GM21529 (cell line): ENCODE results near the gene SYTL2.
A peak's percentile ranks its signal among the peaks of the same experiment; 100 is the strongest.
"Not testable (repeated sequence)": the region's sequence is repeated elsewhere in the genome, so short reads cannot be mapped to it uniquely, and the experiment has no call there.

Experiments used
- ATAC-seq: cut with Tn5 transposase; IDR thresholded peaks from one replicate; pipeline ENCODE4 v1.9.1; 2021; ENCODE audit not compliant: unreplicated experiment

Gene SYTL2, protein sequence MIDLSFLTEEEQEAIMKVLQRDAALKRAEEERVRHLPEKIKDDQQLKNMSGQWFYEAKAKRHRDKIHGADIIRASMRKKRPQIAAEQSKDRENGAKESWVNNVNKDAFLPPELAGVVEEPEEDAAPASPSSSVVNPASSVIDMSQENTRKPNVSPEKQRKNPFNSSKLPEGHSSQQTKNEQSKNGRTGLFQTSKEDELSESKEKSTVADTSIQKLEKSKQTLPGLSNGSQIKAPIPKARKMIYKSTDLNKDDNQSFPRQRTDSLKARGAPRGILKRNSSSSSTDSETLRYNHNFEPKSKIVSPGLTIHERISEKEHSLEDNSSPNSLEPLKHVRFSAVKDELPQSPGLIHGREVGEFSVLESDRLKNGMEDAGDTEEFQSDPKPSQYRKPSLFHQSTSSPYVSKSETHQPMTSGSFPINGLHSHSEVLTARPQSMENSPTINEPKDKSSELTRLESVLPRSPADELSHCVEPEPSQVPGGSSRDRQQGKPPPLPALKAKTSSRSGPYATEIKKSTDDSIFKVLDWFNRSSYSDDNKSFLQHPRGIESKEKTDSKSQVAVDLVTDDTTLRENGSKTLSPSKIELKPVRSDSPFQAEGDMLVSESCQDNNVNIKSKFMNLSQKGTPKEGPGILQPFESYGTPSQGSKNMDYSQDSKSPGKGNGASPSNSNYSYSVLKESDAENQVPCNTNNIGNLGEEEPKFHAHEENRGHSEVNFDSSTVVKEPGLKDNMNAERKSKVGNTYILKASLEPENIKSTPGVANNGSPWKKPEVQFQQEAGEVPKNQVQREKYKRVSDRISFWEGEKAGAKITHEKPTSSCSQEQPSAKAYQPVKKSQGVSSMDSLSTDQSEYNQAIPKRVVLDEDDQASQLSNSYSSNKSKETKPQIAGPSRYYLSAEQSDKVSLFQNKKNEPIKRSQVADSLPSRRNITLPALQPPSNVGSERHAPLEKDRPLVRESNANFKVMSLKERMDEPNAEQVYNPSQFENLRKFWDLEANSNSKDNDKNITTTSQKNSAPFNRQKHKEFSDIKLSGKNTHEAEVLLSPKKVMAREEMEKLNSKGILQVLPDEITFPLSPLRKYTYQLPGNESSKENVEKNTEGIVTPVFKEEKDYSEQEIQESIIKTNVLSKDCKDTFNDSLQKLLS (N-terminal part only)

DNA sequence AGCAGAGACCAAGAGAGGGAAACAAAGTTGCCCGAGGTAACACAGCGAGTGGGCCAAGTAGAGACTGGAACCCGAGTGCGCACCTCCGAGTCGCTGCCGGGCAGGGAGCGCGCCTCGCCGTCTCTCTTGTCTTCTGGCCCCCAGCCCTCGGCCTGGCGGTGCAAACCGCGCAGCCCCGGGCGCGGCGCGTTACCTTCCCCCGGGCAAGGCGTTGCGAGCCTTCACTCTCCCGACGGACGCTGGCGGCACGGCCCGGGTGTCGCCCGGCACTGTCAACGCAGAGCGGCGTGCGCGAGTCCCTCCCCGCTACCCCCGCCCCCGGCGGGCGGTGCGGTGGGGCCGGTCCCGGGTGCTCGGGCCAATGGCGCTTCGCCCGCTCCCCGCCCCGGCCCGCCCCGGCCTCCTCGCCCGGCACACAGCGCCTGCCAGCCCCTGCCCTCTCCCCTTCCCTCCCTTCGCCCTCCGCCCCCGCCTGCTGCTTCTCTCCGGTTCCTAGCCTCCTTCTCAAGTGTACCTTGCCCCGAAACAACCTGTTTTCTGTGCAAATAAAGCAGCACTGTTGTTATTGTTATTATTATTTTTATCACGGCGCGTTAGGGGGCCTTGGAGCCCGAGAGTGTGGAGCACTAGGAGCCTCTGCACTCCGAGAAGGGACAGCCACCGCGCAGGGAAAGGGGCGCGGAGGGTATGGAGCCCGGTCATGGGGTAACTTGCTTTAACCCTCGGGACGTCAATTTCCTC lies at the start of gene SYTL2:
Gene SYTL2 (minus strand): TSS at position 271 of the 741 bp plus-strand sequence. CDS start 53,416 bp downstream, outside the sequence.
- peak; percentile 75 for ATAC-seq

DNA sequence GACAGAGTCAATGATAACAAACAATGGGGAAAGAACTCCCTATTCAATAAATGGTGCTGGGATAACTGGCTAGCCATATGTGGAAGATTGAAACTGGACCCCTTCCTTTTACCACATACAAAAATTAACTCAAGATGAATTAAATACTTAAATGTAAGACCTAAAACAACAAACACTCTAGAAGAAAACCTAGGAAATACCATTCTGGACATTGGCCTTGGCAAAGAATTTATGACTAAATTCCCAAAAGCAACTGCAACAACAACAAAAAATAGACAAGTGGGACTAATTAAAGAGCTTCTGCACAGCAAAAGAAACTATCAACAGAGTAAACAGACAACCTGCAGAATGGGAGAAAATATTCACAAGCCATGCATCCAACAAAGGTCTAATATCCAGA lies 48.6 kb upstream of the SYTL2 start:
- ATAC-seq, result not testable (repeated sequence)

DNA sequence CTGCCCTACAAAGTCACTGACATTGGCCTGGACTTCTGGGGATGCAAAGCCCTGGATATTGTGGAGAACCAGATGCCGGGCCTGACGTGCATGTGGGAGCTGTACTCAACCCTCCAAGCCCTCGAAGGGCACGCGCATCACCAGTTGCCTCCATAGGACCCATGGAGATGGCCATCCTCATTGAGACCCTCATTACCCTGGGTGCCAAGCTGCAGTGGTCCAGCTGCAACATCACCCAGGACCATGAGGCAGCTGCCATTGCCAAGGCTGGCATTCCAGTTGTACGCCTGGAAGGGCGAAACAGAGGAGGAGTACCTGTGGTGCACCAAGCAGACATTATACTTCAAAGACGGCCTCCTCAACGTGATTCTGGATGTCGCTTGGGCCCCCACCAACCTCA lies 46.2 kb upstream of the SYTL2 start:
- no peak for ATAC-seq

DNA sequence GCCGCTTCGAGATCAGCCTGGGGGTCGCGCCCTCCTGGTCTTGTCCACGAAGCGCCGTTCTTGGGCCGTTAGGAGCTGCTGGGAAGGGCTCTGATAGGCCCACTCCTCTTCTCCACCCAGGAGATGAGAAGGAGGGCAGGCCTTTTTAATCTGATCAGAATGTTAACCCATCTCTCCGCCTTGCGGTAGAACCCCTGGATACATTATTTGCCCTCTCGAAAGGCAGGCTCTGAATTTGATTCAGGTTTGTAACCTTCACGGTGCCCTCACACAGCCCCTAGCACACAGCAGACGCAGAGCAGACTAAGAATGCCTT lies 44.4 kb upstream of the SYTL2 start, which contains the start of gene CCDC83:
Gene CCDC83 (plus strand): TSS at position 43 of the 316 bp plus-strand sequence. CDS start 9,741 bp downstream, outside the sequence.
- no peak for ATAC-seq

DNA sequence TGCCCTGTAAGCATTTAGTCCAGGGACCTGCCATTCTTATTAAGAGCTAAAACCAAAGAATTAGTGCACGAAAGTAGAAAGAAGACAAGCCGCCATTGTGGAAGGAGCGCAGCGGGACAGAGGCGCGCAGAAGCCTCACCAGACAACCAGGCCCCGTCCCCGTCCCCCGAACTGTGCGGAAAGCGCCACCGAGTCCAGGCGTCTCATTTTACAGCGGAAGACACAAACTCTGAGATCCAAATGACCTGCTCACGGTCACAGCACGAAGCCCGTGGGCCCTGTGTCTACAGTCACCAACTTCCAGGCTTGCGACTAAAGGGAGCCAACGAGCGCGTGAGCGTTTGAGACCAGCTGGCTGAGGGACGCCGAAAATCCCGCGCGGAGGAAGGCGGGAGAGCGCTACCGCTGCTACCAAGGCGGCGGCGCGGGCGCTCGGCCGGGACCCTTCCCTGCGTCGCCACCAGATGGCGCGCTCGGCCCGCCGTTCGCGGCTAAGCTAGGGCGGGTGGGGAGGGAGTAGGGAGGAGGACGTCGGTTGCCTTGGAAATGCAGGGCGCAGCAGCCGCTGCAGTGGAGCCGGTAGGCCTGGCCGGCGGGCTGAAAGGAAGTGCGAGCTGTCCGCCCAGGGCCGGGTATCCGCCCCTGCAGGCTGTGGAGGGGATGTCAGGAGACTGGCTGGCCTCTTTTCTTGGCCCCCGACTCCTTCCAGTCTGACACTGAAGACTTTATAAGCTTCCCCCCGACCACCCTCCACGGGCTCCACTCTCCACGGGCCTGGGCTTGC lies 43.8 kb upstream of the SYTL2 start:
- ATAC-seq, result peak; percentile 99

DNA sequence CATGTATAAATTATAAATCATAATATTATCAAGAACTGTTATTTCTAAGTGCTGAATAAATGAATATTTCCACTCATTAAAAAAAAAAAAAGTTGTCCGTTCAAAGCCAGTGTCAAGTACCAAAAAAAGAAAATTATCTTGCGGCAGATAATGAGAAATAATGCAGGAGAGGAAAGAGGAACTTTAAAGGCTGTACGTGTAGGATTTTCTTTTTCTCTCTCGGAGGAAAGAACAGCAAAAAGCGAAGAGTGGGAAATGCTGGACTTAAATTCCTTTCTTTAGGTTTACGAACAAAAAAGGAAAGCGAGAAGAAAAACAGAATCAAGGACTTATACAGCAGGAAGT lies 43.2 kb upstream of the SYTL2 start:
- ATAC-seq, result no peak

DNA sequence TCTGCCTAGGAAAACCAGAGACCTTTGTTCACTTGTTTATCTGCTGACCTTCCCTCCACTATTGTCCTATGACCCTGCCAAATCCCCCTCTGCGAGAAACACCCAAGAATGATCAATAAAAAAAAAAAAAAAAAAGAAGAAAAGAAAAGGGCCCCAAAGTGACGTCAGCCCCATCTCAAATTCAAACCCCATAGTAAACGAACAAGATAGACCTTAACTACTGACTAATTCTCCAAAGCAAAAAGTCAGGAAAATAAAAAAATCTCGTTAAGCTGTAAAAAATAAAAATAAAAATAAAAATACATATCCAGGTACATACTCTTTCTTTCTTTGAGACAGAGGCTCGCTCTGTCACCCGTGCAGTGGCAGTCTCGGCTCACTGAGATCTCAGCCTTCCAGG lies 42.6 kb upstream of the SYTL2 start:
- not testable (repeated sequence) for ATAC-seq

GRCh38 chr11:85852754-85853153 lies 41.8 kb upstream of the SYTL2 start:
- not testable (repeated sequence) for ATAC-seq

DNA sequence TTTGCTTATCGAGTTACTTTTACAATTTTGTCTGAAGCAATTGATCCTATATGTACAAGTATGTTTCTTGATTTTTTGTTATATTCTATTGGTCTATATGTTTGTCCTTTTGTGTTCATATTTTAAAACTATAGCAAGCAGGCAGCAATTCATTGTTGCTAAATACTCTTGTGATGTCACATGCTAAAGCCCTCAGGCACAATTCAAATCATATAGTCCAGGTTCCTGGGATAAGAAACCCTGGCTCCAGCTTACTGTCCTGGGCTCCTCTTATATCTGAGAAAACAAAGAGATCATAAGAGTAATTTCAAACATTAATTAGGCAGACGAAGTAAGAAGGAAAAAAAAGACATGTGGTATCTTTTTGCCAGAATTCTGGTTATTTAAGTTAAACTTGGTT lies 37.6 kb upstream of the SYTL2 start:
- no peak for ATAC-seq

- no peak for ATAC-seq
Observed at GRCh38 chr11:85848006-85848405, 37.1 kb upstream of the SYTL2 start.

GRCh38 chr11:85847436-85847835 lies 36.5 kb upstream of the SYTL2 start:
- no peak for ATAC-seq

DNA sequence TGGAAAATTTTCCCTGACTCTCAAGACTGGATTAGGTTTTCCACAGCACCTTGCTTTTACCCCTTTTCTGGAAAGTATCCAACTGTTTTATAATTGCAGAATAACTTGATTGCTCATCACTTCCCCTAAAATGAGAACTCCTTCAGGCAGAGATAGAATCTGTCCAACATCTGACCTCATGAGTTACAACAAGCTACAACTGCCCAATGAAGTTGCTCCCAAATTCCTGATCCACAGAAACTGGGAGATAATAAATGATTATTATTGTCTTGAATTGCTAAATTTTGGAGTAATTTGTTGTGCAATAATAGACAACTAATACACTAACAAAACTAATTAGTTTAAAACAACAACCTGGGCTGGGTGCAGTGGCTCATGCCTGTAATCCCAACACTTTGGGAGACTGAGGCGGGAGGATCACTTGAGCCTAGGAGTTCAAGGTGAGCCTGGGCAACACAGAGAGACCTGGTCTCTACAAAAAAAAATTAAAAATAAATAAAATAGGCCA lies 34.2 kb upstream of the SYTL2 start:
- ATAC-seq, result no peak

DNA sequence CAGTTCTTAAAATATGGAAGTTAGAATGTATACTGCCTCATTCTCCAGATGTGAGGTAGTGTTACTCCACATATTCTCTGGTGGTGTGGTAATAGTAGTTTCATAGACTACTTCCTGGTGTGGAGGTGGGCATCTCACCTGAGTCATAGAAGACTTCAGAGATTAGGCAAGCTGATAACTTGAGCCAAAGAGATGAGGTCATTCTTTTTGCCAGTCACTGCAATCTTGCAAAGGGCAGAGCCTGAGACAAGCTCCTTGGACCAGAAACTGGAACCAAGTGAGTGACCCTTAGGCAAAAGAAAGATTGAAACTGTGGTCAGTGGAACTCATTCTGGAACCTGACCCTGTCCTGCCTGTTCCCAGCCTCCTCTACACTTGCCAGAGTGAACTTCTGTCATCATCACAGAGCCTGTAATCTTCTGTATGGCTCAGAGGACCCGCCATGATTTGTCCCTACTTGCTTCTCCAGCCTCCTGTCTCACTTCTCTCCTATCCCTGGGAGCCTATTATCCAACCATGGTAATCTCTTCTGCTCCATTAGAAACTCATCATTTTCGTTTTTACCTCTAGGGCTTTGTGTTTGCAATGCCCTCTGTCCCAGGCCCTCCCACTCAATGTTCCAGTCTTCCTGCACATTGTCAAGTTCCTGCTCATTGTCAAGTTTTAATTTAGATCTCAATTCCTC lies 33.6 kb upstream of the SYTL2 start:
- no peak for ATAC-seq

DNA sequence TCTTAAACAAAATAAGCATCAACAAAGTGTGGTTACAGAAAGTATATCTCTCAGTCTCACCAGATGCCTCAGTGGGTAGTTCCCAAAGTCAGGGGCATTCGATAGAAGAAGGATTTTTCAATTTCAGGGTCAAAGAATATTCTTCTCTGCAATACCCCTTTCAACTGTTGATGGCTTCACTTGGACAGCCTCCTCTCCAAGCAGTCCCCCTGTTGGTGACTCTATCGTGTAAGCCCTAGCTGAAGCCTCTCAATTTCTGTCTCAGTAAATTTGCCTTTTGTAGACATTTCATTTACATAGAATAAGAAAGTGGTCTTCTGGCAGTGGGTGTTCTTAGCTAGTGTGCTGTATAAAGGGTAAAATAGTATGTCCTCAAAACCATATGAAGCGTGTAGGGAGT lies 33.0 kb upstream of the SYTL2 start:
- no peak for ATAC-seq

DNA sequence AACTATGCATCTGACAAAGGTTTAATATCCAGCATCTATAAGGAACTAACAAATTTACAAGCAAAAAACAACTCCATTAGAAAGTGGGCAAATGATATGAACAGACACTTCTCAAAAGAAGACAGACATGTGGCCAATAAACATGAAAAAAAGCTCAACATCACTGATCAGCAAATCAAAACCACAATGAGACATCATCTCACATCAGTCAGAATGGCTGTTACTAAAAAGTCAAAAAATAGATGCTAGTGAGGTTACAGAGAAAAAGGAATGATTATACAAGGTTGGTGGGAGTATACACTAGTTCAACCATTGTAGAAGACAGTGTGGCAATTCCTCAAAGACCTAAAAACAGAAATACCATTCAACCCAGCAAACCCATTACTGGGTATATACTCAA lies 30.0 kb upstream of the SYTL2 start:
- ATAC-seq, result not testable (repeated sequence)

GRCh38 chr11:85835729-85836128 lies 24.8 kb upstream of the SYTL2 start:
- no peak for ATAC-seq

DNA sequence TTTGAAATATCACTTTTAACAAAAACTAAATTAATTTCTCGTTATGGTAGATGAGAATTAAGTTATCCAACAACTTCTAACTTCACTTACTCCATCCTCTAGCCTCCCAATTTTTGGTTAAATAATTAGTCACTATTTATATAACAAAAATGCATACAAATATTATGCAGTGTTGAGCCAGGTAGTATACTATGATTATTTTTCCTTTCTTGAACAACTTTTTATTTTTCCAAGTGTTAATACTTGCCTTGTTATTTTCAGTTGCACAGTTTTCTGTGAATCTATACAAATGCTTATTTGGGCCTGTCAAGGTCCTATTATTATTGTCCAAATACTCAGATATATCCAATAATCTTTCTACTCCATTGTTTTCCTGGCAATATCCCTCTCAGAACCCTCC lies 24.3 kb upstream of the SYTL2 start:
- no peak for ATAC-seq

- ATAC-seq, result no peak
Observed at GRCh38 chr11:85831050-85831449, 20.1 kb upstream of the SYTL2 start.

DNA sequence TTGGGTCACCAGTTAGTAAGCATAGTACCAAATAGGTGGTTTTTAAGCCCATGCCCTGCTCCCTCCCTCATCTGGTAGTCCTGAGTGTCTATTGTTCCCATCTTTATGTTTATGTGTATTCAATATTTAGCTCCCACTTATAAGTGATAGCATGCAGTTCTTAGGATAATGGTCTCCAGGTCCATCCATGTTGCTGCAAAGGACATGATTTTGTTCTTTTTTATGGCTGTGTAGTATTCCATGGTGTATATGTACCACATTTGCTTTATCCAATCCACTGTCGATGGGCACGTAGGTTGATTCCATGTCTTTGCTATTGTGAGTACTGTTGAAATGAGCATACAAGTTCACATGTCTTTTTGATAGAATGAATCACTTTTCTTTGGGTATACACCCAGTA lies 18.2 kb upstream of the SYTL2 start:
- ATAC-seq, result no peak
